ENCODE measurements around the gene ADM5.

The ADM5 gene, protein sequence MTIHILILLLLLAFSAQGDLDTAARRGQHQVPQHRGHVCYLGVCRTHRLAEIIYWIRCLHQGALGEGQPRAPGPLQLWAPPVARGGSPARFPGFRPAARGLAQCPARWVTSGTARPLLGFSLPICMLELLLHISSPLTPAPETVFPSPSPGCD

DNA sequence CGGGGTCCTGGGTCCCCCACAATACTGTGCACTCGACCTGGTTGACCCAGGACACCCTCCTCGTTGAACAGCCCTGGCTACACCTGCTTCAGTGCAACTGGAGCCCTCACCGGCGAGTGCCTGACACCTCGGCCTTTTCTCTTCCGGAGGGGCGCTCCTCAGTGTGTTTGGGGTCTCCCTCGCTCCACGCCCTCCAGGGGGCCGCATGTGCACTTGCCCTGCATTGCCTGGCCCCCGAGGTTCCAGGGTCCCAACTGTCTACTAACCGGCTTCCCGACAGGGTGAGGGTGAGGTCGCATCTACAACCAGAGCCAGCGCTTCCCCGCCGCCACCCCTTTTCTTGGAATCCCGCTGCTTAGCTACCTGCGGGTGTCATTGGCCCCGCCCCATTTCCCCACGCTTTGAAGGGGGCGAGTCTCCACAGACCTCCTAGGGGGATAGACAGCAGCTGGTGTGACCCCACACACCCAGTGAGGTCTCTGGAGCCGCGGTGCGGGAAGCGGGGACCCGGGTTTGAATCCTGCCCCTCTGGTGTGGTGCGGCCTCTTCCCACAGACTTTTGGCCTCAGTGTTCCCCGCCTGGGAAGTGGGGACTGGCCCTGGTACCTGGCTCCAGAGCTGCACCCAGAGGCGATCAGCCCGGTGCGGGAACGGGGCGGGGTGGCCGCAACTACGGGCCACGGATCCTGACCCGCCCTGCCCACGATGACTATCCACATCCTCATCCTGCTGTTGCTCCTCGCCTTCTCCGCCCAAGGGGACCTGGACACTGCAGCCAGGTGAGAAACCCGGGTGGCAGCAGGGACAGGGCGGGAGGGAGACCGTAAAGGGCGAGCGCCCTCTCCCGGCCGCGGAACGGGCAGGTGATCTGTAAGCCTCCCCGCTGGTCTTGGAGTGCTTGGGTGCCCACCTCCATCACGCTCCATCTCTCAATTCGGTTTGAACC is at the start of gene ADM5:
Gene ADM5 (plus strand): TSS at position 462 of the 946 bp plus-strand sequence. CDS start 244 bp downstream, at position 706.
- DNase-seq (ENCODE audit: low read depth in 1 of 2, low spot score in 1 of 2) = no peak

DNA sequence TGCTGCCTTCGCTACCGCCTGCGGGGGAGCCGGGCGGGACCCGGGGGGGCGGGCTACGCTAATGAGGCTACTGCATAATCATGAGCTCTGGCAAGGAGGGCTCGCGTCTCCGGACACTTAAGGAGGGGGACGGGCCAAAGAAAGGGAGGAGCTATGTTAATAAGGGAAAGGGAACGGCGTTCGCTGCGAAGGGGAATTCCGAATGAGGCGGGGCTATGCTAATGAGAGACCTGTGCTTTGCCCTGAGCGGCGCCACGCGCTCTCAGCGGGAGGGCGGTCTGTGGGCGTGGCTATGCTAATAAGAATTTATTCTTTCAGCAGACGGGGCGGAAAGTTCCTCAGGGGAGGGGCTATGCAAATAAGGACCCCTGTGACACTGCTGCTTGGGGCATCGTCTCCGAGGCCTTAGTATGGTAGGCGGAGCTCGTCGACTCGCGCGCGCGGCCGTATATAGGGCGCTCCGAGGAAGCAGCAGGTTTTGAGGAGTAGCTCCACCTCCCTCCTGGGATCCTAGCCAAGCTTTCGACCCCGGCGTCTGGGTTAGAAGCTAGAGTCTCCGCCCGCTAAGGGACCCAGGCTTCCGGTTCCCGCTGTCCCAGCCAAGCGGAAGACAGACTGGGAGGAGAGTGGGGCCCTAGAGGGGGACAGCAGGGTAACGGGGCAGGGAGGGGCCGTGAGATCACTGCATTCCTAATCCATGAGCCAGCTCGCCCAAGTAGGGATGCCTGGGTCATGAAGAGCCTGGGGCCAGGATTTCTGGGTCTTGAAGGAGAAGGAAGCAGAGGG is 49.1 kb upstream of the ADM5 start, which contains the start of gene RRAS:
Gene RRAS (minus strand): TSS at position 31 of the 786 bp plus-strand sequence. CDS start 45 bp downstream, outside the sequence.
- DNase-seq (ENCODE audit: low read depth in 1 of 2, low spot score in 1 of 2) = peak; percentile 98 to 100

DNA sequence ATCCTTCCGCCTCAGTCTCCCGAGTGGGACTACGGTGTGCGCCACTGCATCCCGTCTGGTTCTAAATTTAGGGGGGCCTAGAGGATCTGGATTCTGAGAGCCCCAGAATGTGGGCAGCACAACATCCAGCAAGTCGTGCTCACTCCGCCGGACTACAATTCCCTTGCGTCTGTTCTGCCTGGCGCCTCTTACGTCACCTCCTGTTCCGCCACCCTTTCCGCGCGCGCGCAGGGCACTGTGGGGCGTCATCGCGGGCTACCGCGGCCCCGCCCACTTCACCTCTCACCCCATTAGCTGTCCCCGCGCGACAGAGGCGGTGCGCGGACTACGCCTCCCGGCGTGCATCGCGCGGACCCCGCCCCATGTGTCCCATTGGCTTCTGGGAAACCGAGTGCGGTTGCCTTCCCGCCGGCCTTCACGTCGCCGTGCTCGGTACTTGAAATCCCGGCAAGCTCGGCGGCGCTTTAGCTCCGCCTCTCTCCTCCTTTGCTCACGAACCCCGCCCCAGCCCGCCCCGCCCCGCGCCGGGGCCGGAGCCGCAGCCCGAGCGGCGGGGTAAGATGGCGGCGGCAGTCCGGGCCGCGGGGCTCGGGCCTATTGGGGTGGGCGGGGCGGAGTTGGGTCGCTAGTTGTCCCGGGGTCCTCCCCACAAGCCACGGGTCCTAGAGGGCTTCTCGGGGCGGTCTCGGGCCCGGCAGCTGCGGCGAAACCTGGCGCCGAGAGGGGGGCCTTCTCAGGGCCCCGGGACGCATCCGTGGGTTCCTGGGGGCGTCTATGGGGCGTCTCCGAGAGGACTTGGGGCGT is 47.5 kb upstream of the ADM5 start, which contains the start of gene SCAF1:
Gene SCAF1 (plus strand): TSS at position 522 of the 804 bp plus-strand sequence. CDS start 2,818 bp downstream, outside the sequence.
- peak; percentile 98 for DNase-seq (ENCODE audit: low read depth in 1 of 2, low spot score in 1 of 2)

DNA sequence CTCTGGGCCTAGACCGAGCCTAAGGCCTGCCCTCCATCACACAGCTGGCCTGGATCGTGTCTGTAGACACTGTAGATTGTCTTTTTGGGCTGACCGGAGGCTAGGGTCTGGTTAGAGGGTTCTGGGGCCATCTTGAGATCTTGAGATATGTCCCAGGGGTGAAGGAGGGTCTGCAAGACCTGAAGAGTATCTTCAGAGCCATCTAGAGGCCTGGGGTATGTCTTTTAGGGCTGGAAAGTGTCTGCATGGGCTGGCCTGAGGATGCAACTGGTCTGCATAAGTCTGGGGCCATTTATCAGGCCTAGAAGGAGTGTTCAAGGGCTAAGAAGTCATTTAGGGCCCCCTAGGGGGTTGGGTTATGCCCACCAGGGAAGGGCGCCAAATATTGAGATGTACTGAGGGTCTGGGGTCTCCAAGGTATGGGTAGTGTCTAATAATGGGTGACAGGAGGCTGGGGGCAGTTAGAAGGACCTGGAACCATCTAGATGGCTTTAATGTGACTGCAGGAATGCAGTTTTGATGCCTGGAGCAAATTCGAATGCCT is 46.8 kb upstream of the ADM5 start:
- DNase-seq (ENCODE audit: low read depth in 1 of 2, low spot score in 1 of 2) = no peak

DNA sequence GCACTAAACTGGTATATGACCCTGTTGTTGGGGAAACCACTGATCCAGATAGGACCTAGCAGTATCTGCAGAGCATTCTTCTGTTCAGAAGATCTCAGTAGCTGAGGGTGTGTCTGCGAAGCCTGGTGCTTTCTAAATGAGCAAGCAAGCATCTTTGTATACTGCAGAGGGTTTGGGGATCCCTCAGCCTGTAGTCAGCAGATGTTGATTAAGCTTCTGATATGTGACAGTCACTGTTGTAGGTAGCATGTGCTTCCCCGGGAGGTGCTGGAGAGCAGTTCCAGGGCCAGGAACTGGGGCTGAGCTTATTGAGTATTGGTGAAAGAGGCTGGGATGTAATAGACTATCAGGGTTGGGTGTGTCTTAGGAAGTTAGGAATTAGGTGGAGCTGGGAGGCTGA is 45.9 kb upstream of the ADM5 start:
- DNase-seq (ENCODE audit: low read depth in 1 of 2, low spot score in 1 of 2) = no peak

DNA sequence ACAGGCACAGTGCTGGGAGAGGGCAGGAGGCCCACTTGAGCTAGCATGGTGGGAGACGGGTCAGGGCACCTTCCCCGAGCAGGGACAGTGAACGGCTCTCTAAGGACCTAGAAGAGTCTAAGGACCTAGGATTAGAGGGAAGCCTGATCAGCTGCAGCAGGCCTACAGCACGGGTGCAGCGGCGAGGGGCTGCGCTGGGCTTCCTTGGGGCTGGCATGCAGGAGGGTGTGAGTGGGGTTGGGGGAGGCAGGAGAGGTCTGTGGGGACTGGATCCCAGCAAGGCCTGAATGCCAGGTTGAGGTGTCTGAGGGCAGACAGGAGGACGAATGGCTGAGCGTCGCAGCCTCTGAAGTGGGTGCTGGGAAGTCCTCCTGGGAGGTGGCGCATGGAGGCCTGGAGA is 43.8 kb upstream of the ADM5 start:
- DNase-seq (ENCODE audit: low read depth in 1 of 2, low spot score in 1 of 2) = no peak

DNA sequence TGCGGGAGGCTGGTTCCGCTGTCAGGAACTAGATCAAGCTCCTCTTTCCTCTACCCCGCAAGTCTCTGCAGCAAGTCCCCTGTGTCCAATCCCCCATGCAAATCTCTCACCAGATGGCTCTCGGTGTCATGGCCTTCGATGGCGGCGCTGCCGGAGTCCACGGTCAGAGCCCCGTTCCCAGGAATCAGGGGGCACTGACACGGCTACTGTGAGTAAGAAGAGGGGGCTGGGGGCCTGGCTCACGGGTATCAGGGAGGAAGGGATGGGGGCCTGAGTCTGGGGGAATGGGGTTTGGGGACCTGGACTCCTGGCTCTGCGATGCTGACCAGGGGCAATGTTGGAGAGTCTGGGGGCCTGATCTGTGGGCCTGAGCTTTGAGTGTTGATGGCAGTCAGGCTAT is 43.4 kb upstream of the ADM5 start:
- DNase-seq (ENCODE audit: low read depth in 1 of 2, low spot score in 1 of 2) = no peak

DNA sequence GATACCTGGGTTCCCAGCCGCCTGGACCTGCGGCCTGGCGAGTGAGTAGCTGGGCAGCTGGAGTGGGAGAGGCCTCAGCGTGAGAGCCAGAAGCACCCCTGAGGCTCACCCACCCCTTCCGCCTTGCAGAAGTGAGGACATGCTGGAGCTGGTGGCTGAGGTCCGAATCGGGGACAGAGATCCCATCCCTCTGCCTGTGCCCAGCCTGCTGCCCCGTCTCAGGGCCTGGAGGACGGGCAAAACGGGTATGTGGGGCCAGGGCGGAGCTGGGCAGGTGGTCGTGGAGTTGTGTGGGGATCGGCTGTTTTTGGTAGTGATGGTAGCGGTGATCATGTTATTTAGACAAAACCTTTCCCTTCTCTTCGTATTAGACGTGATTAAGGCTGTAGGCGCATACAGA is 42.8 kb upstream of the ADM5 start:
- no peak for DNase-seq (ENCODE audit: low read depth in 1 of 2, low spot score in 1 of 2)

DNA sequence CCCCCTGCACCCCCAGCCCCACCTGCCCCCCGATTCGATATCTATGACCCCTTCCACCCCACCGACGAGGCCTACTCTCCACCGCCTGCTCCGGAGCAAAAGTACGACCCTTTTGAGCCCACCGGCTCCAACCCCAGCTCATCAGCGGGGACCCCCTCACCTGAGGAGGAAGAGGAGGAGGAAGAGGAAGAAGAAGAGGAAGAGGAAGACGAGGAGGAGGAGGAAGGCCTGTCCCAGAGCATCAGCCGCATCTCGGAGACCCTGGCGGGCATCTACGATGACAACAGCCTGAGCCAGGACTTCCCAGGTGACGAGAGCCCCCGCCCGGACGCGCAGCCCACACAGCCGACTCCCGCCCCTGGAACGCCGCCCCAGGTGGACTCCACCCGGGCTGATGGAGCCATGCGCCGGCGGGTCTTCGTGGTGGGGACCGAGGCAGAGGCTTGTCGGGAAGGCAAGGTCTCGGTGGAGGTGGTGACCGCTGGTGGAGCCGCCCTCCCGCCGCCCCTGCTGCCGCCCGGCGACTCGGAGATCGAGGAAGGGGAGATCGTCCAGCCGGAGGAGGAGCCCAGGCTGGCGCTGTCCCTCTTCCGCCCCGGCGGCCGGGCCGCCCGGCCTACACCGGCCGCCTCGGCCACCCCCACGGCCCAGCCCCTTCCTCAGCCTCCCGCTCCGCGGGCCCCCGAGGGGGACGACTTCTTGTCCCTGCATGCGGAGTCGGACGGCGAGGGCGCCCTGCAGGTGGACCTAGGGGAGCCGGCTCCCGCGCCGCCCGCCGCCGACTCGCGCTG is 38.2 kb upstream of the ADM5 start:
- no peak for DNase-seq (ENCODE audit: low read depth in 1 of 2, low spot score in 1 of 2)

DNA sequence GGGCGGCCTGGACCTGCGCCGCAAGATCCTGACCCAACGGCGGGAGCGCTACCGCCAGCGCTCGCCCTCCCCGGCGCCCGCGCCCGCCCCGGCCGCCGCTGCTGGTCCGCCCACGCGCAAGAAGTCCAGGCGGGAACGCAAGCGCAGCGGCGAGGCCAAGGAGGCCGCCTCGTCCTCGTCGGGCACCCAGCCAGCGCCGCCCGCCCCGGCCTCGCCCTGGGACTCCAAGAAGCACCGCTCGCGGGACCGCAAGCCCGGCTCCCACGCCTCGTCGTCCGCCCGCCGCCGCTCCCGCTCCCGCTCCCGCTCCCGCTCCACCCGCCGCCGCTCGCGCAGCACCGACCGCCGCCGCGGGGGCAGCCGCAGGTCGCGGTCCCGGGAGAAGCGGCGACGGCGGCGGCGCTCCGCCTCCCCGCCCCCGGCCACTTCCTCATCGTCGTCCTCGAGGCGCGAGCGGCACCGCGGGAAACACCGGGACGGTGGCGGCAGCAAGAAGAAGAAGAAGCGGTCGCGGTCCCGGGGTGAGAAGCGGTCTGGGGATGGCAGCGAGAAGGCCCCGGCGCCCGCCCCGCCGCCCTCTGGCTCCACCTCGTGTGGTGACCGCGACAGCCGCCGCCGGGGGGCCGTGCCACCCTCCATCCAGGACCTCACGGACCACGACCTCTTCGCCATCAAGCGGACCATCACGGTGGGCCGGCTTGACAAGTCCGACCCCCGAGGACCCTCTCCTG is 37.4 kb upstream of the ADM5 start:
- DNase-seq (ENCODE audit: low read depth in 1 of 2, low spot score in 1 of 2) = no peak

DNA sequence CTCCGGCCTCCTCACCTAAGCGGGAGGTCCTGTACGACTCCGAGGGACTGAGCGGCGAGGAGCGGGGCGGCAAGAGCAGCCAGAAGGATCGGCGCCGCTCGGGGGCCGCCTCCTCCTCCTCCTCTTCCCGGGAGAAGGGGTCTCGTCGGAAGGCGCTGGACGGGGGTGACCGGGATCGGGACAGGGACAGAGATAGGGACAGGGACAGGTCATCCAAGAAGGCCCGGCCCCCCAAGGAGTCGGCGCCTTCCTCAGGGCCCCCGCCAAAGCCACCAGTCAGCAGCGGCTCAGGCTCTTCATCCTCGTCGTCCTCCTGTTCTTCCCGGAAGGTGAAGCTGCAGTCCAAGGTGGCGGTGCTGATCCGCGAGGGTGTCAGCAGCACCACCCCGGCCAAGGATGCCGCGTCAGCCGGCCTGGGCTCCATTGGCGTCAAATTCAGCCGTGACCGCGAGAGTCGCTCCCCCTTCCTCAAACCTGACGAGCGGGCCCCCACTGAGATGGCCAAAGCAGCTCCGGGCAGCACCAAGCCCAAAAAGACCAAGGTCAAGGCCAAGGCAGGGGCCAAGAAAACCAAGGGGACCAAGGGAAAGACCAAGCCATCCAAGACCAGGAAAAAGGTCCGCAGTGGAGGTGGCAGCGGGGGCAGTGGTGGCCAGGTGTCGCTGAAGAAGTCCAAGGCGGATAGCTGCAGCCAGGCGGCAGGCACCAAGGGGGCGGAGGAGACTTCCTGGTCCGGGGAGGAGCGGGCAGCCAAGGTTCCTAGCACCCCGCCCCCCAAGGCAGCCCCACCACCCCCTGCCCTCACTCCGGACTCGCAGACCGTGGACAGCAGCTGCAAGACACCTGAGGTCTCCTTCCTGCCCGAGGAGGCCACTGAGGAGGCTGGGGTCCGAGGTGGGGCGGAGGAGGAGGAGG is 36.6 kb upstream of the ADM5 start:
- DNase-seq (ENCODE audit: low read depth in 1 of 2, low spot score in 1 of 2) = no peak

DNA sequence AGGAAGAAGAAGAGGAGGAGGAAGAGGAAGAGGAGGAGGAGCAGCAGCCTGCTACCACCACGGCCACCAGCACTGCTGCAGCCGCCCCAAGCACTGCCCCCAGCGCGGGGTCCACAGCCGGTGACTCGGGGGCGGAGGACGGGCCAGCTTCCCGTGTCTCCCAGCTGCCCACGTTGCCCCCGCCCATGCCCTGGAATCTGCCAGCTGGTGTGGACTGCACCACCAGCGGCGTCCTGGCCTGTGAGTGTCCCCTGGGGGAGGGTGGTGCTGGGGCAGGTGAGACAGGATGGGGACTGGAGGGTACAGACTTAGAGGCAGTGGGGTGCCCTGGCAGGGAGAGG is 36.0 kb upstream of the ADM5 start:
- DNase-seq (ENCODE audit: low read depth in 1 of 2, low spot score in 1 of 2) = no peak

DNA sequence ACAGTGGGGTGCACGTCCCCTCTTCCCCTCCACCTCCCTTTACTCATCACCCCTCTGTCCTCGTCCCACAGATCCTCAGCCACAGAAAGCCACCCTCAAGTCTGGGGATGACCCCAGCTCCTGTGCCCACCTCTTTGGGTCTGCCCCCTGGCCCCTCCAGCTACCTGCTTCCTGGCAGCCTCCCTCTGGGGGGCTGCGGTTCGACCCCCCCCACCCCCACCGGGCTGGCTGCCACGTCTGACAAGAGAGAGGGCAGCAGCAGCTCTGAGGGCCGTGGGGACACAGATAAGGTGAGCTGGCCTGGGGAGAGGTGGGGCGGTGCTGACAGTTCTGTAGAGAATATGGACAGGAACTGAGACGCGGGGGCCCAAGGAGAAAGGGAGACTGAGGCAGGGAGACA is 34.8 kb upstream of the ADM5 start:
- DNase-seq (ENCODE audit: low read depth in 1 of 2, low spot score in 1 of 2) = no peak

DNA sequence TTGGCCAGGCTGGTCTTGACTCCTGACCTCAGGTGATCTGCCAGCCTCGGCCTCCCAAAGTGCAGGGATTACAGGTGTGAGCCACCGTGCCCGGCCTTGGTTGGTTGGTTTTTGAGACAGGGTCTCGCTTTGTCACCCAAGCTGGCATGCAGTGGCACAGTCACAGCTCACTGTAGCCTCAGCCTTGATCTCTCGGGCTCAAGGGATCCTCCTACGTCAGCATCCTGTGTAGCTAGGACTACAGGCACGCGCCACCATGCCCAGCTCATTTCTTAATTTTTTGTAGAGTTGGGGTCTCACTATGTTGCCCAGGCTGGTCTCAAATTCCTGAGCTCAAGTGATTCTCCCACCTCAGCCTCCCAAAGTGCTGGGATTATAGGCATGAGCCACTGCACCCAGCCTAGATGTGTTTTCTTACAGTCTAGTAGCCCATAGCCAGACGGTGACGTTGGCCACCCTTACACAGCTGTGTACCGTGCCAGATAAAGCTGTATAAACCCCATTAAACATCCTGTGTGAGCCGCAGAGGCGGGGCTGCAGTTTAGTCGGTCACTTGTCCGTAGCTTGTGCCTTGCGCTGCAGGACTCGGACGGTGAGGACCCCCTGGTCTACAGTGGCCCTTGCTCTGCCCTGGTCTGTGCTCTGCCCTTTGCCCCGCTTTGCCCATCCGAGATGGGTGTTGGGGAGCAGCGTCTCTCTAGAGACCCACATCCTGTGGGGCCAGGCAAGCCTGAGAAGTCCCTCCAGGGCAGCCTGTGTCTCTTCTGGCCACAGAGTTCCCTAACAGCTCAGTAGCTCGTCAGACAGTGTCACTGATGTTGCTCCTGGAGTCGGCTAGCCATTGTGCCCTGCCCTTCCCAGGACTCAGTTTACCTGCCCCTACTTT is 33.6 kb upstream of the ADM5 start:
- no peak for DNase-seq (ENCODE audit: low read depth in 1 of 2, low spot score in 1 of 2)

DNA sequence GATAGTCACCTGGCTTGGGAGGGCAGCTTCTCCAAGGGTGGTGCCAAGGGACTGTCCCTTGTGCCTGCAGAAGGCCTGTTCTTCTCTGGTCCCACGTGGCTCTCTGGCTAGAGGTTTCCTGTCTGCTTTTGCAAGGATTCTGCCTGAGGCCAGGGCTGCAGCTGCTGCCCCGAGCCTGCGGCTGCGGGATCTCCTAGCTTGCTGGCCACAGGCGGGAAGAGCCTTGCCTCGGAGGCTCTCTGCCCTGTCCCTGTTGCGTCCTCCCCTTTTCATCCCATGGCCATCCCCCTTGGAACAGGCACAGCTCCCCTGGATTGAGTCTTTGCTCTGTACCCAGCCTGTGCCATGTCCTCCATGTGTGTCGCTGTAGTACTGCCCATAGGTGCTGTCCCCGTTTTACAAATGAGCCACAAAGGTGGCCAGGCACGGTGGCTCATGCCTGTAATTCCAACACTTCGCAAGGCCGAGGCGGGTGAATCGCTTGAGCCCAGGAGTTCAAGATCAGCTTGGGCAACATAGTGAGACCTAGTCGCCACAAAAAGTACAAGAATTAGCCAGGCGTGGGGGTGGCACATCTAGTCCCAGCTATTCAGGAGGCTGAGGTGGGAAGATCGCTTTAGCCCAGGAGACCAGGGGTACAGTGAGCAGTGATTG is 32.8 kb upstream of the ADM5 start:
- no peak for DNase-seq (ENCODE audit: low read depth in 1 of 2, low spot score in 1 of 2)

DNA sequence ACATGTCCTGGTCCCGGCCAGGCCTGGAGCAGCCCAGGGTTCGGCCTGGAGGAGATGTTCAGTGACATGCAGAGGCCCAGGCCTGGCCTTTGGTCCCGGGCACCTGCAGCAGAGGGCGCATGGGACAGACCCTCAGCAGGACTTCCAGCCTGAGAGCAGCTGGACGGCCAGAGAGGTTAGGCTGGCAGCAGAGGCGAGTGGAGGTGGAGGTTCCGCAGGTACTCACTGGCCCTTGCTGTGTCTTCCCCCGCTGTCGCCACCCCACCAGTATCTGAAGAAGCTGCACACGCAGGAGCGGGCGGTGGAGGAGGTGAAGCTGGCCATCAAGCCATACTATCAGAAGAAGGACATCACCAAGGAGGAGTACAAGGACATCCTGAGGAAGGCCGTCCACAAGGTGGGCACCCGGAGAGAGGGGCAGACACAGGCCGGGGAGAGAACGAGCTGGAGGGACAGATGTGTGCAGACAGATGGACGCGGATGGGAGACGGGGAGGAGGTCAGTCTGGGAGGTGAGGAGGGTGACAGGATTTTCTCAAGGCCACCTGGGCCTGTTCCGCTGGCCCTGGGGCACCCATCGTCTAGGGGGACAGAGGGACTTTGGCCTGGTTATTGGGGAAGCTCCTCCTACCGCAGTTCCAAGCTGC is 31.8 kb upstream of the ADM5 start:
- no peak for DNase-seq (ENCODE audit: low read depth in 1 of 2, low spot score in 1 of 2)
